Measurements from ENCODE around the gene EFCAB9. TPM values are rescaled to one million over a fixed set of nuclear protein-coding genes. Genes with fewer than 3 reads are reported as not detected.

Gene EFCAB9
- total and polyA plus RNA-seq, 2 experiments from 2014 or later: not detected

- Histone ChIP-seq H3K9me2 (ENCODE audit: insufficient read depth) (no peaks in the 10 kb centered on the region), H3K79me2 (ENCODE audit: insufficient read depth) (peaks cover 47% of the 10 kb centered on the region), H3K27ac (no peak overlapping the region), H3K36me3 (ENCODE audit: low read depth) (peaks cover 26% of the 10 kb centered on the region), H3K9me3 (ENCODE audit: low read depth) (no peaks in the 10 kb centered on the region), H3K9ac (no peak overlapping the region), H2AFZ (no peak overlapping the region), H3F3A (ENCODE audit: insufficient read depth) (no peaks in the 10 kb centered on the region), H3K4me3 (no peak overlapping the region), H3K4me2 (ENCODE audit: unreplicated experiment) (no peak overlapping the region), H3K27me3 (replicated peaks; ENCODE audit: insufficient read depth) (no peaks in the 10 kb centered on the region), H3K4me1 (ENCODE audit: insufficient read depth) (no peaks in the 10 kb centered on the region), H4K20me1 (ENCODE audit: insufficient read depth) (no peaks in the 10 kb centered on the region; the same call in 1 of the 2 replicates)
- DNase-seq: no peak
- no peak for TF ChIP-seq EZH2 (IDR thresholded peaks at IDR 0.05; ENCODE audit: insufficient read depth, poor library complexity, severe bottlenecking)
- no peak for TF ChIP-seq EZH2phosphoT487 (IDR thresholded peaks at IDR 0.05; ENCODE audit: insufficient read depth, low read depth)
- WGBS, 2 experiments (ENCODE audit: low coverage in 1 of 2, low lambda C conversion rate in 2 of 2, missing lambda C conversion rate in 2 of 2): 92 to 93% methylated on average over 8 of the region's 8 CpGs
- in situ Hi-C loops (cut with MboI): no loop called here
Measured at GRCh38 chr5:172211676-172212075, 17.7 kb downstream of the EFCAB9 start.

- WGBS, 2 experiments (ENCODE audit: low coverage in 1 of 2, low lambda C conversion rate in 2 of 2, missing lambda C conversion rate in 2 of 2): 94 to 97% methylated on average over 4 of the region's 4 CpGs
- Histone ChIP-seq H3K36me3 (ENCODE audit: low read depth) (peaks cover 26% of the 10 kb centered on the region), H3K9ac (no peak overlapping the region), H3K4me3 (no peak overlapping the region), H3K9me3 (ENCODE audit: low read depth) (no peaks in the 10 kb centered on the region), H3F3A (ENCODE audit: insufficient read depth) (no peaks in the 10 kb centered on the region), H2AFZ (no peak overlapping the region), H3K79me2 (ENCODE audit: insufficient read depth) (peaks cover 56% of the 10 kb centered on the region), H3K4me2 (ENCODE audit: unreplicated experiment) (no peak overlapping the region), H3K27me3 (replicated peaks; ENCODE audit: insufficient read depth) (no peaks in the 10 kb centered on the region), H3K27ac (no peak overlapping the region), H3K4me1 (ENCODE audit: insufficient read depth) (no peaks in the 10 kb centered on the region), H4K20me1 (ENCODE audit: insufficient read depth) (no peaks in the 10 kb centered on the region), H3K9me2 (ENCODE audit: insufficient read depth) (no peaks in the 10 kb centered on the region)
- no peak for TF ChIP-seq EZH2 (IDR thresholded peaks at IDR 0.05; ENCODE audit: insufficient read depth, poor library complexity, severe bottlenecking)
- no peak for TF ChIP-seq EZH2phosphoT487 (IDR thresholded peaks at IDR 0.05; ENCODE audit: insufficient read depth, low read depth)
- no peak for DNase-seq
- in situ Hi-C loops (cut with MboI): no loop called here
Measured at GRCh38 chr5:172213126-172213525, 19.2 kb downstream of the EFCAB9 start.

GRCh38 chr5:172216345-172216744 lies 22.4 kb downstream of the EFCAB9 start:
- Histone ChIP-seq H3K4me1 (ENCODE audit: insufficient read depth) (no peaks in the 10 kb centered on the region), H2AFZ (no peak overlapping the region), H3K27ac (no peak overlapping the region), H3K9me3 (ENCODE audit: low read depth) (no peaks in the 10 kb centered on the region), H3K9me2 (ENCODE audit: insufficient read depth) (no peaks in the 10 kb centered on the region), H3K36me3 (ENCODE audit: low read depth) (peaks cover 16% of the 10 kb centered on the region), H3K27me3 (replicated peaks; ENCODE audit: insufficient read depth) (no peaks in the 10 kb centered on the region), H3K4me3 (no peak overlapping the region), H3K4me2 (ENCODE audit: unreplicated experiment) (no peak overlapping the region), H3K79me2 (ENCODE audit: insufficient read depth) (peaks cover 81% of the 10 kb centered on the region), H3F3A (ENCODE audit: insufficient read depth) (no peaks in the 10 kb centered on the region), H3K9ac (no peak overlapping the region), H4K20me1 (ENCODE audit: insufficient read depth) (no peaks in the 10 kb centered on the region)
- no peak for DNase-seq
- in situ Hi-C loops (cut with MboI): no loop called here
- WGBS, 2 experiments (ENCODE audit: low coverage in 1 of 2, low lambda C conversion rate in 2 of 2, missing lambda C conversion rate in 2 of 2): 96 to 99% methylated on average over 3 of the region's 3 CpGs
- TF ChIP-seq EZH2 (IDR thresholded peaks at IDR 0.05; ENCODE audit: insufficient read depth, poor library complexity, severe bottlenecking): no peak
- no peak for TF ChIP-seq EZH2phosphoT487 (IDR thresholded peaks at IDR 0.05; ENCODE audit: insufficient read depth, low read depth)

GRCh38 chr5:172219296-172219695 lies 25.3 kb downstream of the EFCAB9 start:
- no peak overlapping the region for H3K9ac ChIP-seq
- H3K4me2 ChIP-seq (ENCODE audit: unreplicated experiment): no peak overlapping the region
- no peaks in the 10 kb centered on the region for H4K20me1 ChIP-seq (ENCODE audit: insufficient read depth)
- H3K36me3 ChIP-seq (ENCODE audit: low read depth): peaks cover 8% of the 10 kb centered on the region
- no peak for DNase-seq
- no peak overlapping the region for H2AFZ ChIP-seq
- no peak overlapping the region for H3K27ac ChIP-seq
- H3K4me3 ChIP-seq: no peak overlapping the region
- WGBS, 2 experiments (ENCODE audit: low coverage in 1 of 2, low lambda C conversion rate in 2 of 2, missing lambda C conversion rate in 2 of 2): 97 to 98% methylated on average over 2 of the region's 2 CpGs
- no peaks in the 10 kb centered on the region for H3K9me3 ChIP-seq (ENCODE audit: low read depth)
- peaks cover 87% of the 10 kb centered on the region for H3K79me2 ChIP-seq (ENCODE audit: insufficient read depth)
- no peaks in the 10 kb centered on the region for H3K27me3 ChIP-seq (replicated peaks; ENCODE audit: insufficient read depth)
- in situ Hi-C loops (cut with MboI): no loop called here
- no peaks in the 10 kb centered on the region for H3F3A ChIP-seq (ENCODE audit: insufficient read depth)
- H3K9me2 ChIP-seq (ENCODE audit: insufficient read depth): no peaks in the 10 kb centered on the region
- no peak for TF ChIP-seq EZH2 (IDR thresholded peaks at IDR 0.05; ENCODE audit: insufficient read depth, poor library complexity, severe bottlenecking)
- no peak for TF ChIP-seq EZH2phosphoT487 (IDR thresholded peaks at IDR 0.05; ENCODE audit: insufficient read depth, low read depth)
- no peaks in the 10 kb centered on the region for H3K4me1 ChIP-seq (ENCODE audit: insufficient read depth)

Data from GM23248 (cell line).